ENCODE measurements around the gene AFF4.

GRCh38 chr5:132889501-132889900 is 73.9 kb downstream of the AFF4 start:
- TF ChIP-seq ZNF317 (CRISPR knock-in tag; IDR thresholded peaks at IDR 0.05; ENCODE audit: borderline replicate concordance, low read depth) (no peak), CTCF (IDR thresholded peaks at IDR 0.05) (no peak), MAX (CRISPR knock-in tag; IDR thresholded peaks at IDR 0.05) (no peak)
